IMR-90 (cell line): ENCODE results near the gene ACTRT3.

Source experiments
- BHLHE40 ChIP-seq: fragments of 150-350 bp; IDR thresholded peaks from 2 replicates; pipeline ENCODE4 v1.6.1; 2016; ENCODE audit warnings: mild to moderate bottlenecking, low read depth, low read length
- CEBPB ChIP-seq: IDR thresholded peaks from 2 replicates; pipeline ENCODE4 v1.6.1; 2012; ENCODE audit warnings: low read depth, low read length, improper control_type of control experiment
- CHD1 ChIP-seq: IDR thresholded peaks from 2 replicates; pipeline ENCODE4 v1.6.1; 2012; ENCODE audit warnings: low read depth, low read length, improper control_type of control experiment
- CTCF ChIP-seq: conservative IDR thresholded peaks from 2 replicates; pipeline ENCODE4 v1.5.1; 2012; ENCODE audit warnings: mild to moderate bottlenecking, low read depth, low read length, improper control_type of control experiment
- ELK1 ChIP-seq: fragments of 150-350 bp; IDR thresholded peaks from 2 replicates; pipeline ENCODE4 v1.6.1; 2016; ENCODE audit warnings: low read depth, mild to moderate bottlenecking, low read length, moderate library complexity, borderline replicate concordance
- FOS ChIP-seq: fragments of 150-350 bp; IDR thresholded peaks from 2 replicates; pipeline ENCODE4 v1.6.1; 2016; ENCODE audit warnings: low read depth, low read length
- MAFK ChIP-seq: IDR thresholded peaks from 2 replicates; pipeline ENCODE4 v1.6.1; 2012; ENCODE audit warnings: low read depth, low read length, improper control_type of control experiment
- MXI1 ChIP-seq: IDR thresholded peaks from 2 replicates; pipeline ENCODE4 v1.6.1; 2012; ENCODE audit warnings: low read depth, mild to moderate bottlenecking, low read length, moderate library complexity, borderline replicate concordance
- POLR2A ChIP-seq: IDR thresholded peaks from 2 replicates; pipeline ENCODE4 v1.6.1; 2012; ENCODE audit warnings: mild to moderate bottlenecking, low read depth, low read length
- RAD21 ChIP-seq: IDR thresholded peaks from 2 replicates; pipeline ENCODE4 v1.6.1; 2012; ENCODE audit warnings: low read length, improper control_type of control experiment
- RCOR1 ChIP-seq: IDR thresholded peaks from 2 replicates; pipeline ENCODE4 v1.6.1; 2012; ENCODE audit warnings: mild to moderate bottlenecking, low read length, improper control_type of control experiment; ENCODE audit not compliant: insufficient replicate concordance
- SMC3 ChIP-seq: fragments of 150-350 bp; IDR thresholded peaks from 2 replicates; pipeline ENCODE4 v1.6.1; 2016; ENCODE audit warnings: low read depth, mild to moderate bottlenecking, antibody characterized with exemption, low read length, moderate library complexity
- USF2 ChIP-seq: fragments of 150-350 bp; IDR thresholded peaks from 2 replicates; pipeline ENCODE4 v1.6.1; 2017; ENCODE audit warnings: mild to moderate bottlenecking, antibody characterized with exemption, low read length, low read depth

- TF ChIP-seq POLR2A (no peak), CTCF (no peak), BHLHE40 (no peak), RCOR1 (no peak), RAD21 (no peak), USF2 (no peak), CEBPB (no peak), SMC3 (no peak), ELK1 (no peak), MXI1 (no peak), FOS (no peak), CHD1 (no peak), MAFK (peak; percentile 75)
These were observed 17.8 kb upstream of the ACTRT3 start for GRCh38 chr3:169787120-169787519.
